Skeletal muscle tissue (tissue), 4 donors: Measurements from ENCODE around the gene DDX54. TPM values are rescaled to one million over a fixed set of nuclear protein-coding genes. Genes with fewer than 3 reads are reported as not detected.
A peak's percentile ranks its signal among the peaks of the same experiment; 100 is the strongest.
"Not testable (repeated sequence)": the region's sequence is repeated elsewhere in the genome, so short reads cannot be mapped to it uniquely, and the experiment has no call there.

Source experiments
- H3K27ac ChIP-seq: one replicate; pipeline ENCODE4 v1.7.0; 2013; ENCODE audit warnings: mild to moderate bottlenecking, low read depth, low read length, inconsistent platforms
- H3K27me3 ChIP-seq, 3 donors: one replicate each; pipeline ENCODE4 v1.7.0; 2013; ENCODE audit warnings: low read length in 3 of 3; ENCODE audit not compliant: control insufficient read depth in 3 of 3, insufficient read depth in 3 of 3
- H3K36me3 ChIP-seq, 3 donors: one replicate each; pipeline ENCODE4 v1.7.0; 2013; ENCODE audit warnings: low read length in 3 of 3; ENCODE audit not compliant: control insufficient read depth in 3 of 3, insufficient read depth in 3 of 3
- H3K4me1 ChIP-seq, 3 donors: one replicate each; pipeline ENCODE4 v1.7.0; 2013; ENCODE audit warnings: low read length in 3 of 3, mild to moderate bottlenecking in 3 of 3; ENCODE audit not compliant: control insufficient read depth in 3 of 3, insufficient read depth in 3 of 3
- H3K4me3 ChIP-seq, 3 donors: one replicate each; pipeline ENCODE4 v1.7.0; 2013; ENCODE audit warnings: low read length in 3 of 3
- H3K9ac ChIP-seq, 3 donors: one replicate each; pipeline ENCODE4 v1.7.0; 2013; ENCODE audit warnings: low read length in 3 of 3, mild to moderate bottlenecking in 3 of 3, moderate library complexity in 2 of 3, low read depth in 1 of 3
- H3K9me3 ChIP-seq, 3 donors: one replicate each; pipeline ENCODE4 v1.7.0; 2013; ENCODE audit warnings: low read length in 3 of 3; ENCODE audit not compliant: control insufficient read depth in 3 of 3
- total RNA-seq: library from RNA; depleted of rRNA; stranded (reverse); fragments of >200 nt; gene quantifications from one replicate; pipeline ENCODE4 v1.2.3, GENCODE V29; 2014
- donor health status: Osteomylitis.

The DDX54 gene
- total RNA-seq, 1 donor from 2014 or later, result 29.7 TPM

DNA sequence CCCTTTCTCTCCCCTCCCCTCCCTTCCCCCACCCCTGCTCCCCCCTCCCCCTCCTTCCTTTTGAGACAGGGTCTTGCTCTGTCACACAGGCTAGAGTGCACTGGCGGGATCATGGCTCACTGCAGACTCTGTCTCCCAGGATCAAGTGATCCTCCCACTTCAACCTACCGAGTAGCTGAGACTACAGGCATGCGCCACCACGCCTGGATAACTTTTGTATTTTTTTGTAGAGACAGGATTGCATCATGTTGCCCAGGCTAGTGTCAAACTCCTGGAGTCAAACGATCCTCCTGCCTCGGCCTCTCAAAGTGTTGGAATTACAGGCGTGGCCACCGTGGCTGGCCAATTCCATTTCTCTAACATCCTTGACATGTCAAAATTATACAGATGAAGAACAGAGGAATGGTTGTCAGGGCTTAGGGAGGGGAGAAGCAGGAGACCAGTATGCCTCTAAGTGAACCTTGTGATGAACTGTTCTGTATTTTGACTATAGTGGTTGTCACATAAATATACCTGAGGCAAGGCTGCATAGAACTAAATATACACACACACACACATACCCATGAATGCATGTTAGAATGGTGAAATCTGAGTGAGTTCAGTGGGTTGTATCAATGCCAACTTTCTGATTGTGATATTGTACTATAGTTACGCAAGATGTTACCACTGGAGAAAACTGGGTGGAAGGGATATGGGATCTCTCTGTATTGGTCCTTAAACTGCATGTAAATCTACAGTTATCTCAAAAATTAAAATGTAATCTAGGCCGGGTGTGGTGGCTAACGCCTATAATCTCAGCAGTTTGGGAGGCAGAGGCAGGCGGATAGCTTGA lies 39.3 kb downstream of the DDX54 start:
- Histone ChIP-seq H3K9ac (no peak overlapping the region), H3K27me3 (peaks cover 4 to 15% (median 8%) of the 10 kb centered on the region in 3 donors), H3K4me3 (no peak overlapping the region)

DNA sequence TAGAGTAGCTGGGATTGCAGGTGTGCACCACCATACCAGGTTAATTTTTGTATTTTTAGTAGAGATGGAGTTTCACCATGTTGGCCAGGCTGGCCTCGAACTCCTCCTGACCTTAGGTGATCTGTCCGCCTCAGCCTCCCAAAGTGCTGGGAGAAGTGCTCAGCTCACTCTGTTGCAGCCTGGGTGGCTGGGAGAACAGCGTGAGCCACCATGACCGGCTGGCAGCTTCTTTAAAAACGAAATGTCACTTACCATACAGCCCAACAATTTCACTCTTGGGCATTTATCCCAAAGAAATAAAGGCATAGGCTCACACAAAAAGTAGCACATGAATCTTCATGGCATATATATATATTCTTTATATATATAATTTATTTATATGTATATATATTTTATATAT lies 40.5 kb downstream of the DDX54 start:
- Histone ChIP-seq H3K27ac (no peak overlapping the region), H3K36me3 (no peaks in the 10 kb centered on the region), H3K9ac (no peak overlapping the region), H3K4me1 (no peaks in the 10 kb centered on the region), H3K4me3 (no peak overlapping the region), H3K27me3 (peaks cover 2 to 5% (median 4%) of the 10 kb centered on the region in 3 donors), H3K9me3 (no peaks in the 10 kb centered on the region)

More for the DNA sequence above, 39.3 kb downstream of the DDX54 start:
- Histone ChIP-seq H3K27ac (no peak overlapping the region), H3K36me3 (no peaks in the 10 kb centered on the region), H3K9me3 (no peaks in the 10 kb centered on the region), H3K4me1 (no peaks in the 10 kb centered on the region)

DNA sequence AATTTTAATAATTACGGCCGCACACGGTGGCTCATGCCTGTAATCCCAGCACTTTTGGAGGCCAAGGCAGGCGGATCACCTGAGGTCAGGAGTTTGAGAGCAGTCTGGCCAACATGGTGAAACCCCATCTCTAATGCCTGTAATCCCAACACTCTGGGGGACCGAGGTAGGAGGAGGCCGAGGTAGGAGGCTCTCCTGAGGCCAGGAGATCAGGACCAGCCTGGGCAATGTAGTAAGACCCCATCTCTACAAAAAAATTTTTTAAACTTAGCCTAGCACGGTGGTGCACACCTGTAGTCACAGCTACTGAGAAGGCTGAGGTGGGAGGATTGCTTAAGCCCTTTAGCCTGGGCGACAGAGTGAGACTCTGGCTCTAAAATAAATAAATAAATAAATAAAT lies 41.3 kb downstream of the DDX54 start:
- Histone ChIP-seq H3K27ac (no peak overlapping the region), H3K9ac (no peak overlapping the region), H3K4me1 (no peaks in the 10 kb centered on the region), H3K4me3 (no peak overlapping the region), H3K36me3 (no peaks in the 10 kb centered on the region), H3K27me3 (peaks cover 0 to 2% (median 0%) of the 10 kb centered on the region in 3 donors), H3K9me3 (no peaks in the 10 kb centered on the region)

DNA sequence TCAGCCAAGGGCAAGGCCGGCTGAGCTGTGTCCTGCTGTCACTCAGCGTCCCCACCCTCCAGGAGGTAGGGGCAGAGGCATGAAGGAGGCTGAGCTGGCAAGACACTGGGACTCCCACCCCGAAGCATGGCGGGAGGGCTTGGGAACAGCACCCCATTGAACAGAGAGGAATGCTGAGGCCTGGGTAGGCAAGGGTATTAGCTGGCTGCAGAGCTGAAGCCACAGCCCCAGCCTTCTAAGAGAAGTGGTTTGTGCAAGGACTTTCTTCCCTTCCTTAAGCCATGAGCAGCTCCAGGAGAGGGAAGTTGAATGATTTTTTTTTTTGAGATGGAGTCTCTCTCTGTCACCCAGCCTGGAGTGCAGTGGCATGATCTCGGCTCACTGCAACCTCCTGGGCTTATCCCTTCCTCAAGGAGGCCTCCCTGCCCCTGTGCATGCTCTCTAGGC lies 42.4 kb downstream of the DDX54 start:
- Histone ChIP-seq H3K9me3 (no peaks in the 10 kb centered on the region), H3K27ac (no peak overlapping the region)

DNA sequence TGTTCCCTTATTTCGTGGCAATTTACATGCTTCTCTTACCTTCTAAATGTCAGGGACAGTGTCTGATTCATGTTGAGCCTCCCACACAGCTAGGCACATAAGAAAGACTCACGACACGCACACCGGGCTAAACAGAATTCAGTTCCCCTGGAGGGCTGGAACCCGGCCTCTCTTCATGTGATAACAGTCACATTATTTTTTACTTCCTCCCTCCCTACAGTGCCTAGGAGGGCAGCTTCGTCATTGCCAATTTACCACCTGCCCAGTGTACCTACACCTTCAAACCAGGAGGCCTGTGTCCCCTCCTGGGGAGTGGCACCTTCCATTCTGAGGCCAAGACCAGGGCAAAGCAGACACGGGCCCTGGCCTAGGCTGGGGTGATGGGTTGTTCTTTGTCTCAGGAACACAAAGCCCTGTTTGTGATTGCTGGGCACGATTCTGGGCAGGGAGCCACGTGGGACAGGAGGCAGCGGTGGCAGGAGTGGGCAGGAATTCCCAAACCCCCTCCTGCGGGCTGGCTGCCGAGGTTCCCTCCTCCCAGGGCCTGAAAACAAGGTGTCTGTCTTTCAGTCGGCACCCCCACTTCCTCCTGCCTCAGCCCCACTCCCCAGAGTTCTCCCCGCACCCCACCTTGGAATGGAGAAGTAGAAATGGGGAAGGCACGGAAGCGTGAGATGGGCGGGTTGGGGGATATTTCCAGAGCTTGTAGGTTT lies 42.9 kb downstream of the DDX54 start:
- H3K36me3 ChIP-seq, result no peaks in the 10 kb centered on the region
- H3K27ac ChIP-seq, result peak overlapping the region; percentile 25
- peaks cover 0 to 2% (median 0%) of the 10 kb centered on the region in 3 donors for H3K27me3 ChIP-seq
- no peaks in the 10 kb centered on the region for H3K9me3 ChIP-seq
- no peak overlapping the region for H3K9ac ChIP-seq
- no peaks in the 10 kb centered on the region for H3K4me1 ChIP-seq
- no peak overlapping the region for H3K4me3 ChIP-seq

More for the DNA sequence above, 42.4 kb downstream of the DDX54 start:
- Histone ChIP-seq H3K4me1 (no peaks in the 10 kb centered on the region), H3K4me3 (no peak overlapping the region), H3K36me3 (no peaks in the 10 kb centered on the region), H3K9ac (no peak overlapping the region), H3K27me3 (peaks cover 0 to 2% (median 0%) of the 10 kb centered on the region in 3 donors)

DNA sequence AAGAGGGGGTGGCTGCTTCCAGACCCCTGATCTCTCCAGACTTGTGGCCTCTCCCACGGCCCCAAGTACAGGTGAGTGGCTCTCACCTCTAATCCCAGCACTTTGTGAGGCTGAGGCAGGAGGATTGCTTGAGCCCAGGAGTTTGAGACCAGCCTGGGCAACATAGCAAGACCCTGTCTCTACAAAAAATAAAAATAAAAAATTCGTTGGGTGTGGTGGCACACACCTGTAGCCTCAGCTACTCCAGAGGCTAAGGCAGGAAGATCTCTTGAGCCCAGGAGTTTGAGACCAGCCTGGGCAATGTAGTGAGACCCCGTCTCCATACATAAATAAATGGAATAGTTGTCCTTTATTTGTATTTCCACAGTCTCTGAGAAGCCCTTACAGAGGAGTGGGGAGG lies 43.6 kb downstream of the DDX54 start:
- H3K27ac ChIP-seq, H3K9ac ChIP-seq, H3K36me3 ChIP-seq, H3K4me1 ChIP-seq, H3K9me3 ChIP-seq, H3K27me3 ChIP-seq, H3K4me3 ChIP-seq: not testable (repeated sequence)

DNA sequence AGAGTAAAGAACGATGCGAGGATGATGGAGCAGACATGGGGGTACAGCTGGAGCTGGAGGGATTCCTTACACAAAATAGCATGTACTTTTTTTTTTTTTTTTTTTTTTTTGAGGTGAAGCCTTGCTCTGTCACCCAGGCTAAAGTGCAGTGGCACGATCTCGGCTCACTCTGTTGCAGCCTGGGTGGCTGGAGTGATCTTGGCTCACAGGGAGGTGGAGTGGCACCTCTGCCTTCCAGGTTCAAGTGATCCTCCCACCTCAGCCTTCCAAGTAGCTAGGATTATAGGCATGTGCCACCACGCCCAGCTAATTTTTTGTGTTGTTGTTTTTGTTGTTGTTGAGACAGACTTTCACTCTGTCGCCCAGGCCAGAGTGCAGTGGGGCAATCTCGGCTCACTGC lies 44.6 kb downstream of the DDX54 start:
- Histone ChIP-seq H3K36me3 (no peaks in the 10 kb centered on the region), H3K9ac (no peak overlapping the region), H3K27ac (no peak overlapping the region), H3K4me1 (no peaks in the 10 kb centered on the region), H3K27me3 (peaks cover 5 to 15% (median 14%) of the 10 kb centered on the region in 3 donors), H3K4me3 (no peak overlapping the region), H3K9me3 (no peaks in the 10 kb centered on the region)

DNA sequence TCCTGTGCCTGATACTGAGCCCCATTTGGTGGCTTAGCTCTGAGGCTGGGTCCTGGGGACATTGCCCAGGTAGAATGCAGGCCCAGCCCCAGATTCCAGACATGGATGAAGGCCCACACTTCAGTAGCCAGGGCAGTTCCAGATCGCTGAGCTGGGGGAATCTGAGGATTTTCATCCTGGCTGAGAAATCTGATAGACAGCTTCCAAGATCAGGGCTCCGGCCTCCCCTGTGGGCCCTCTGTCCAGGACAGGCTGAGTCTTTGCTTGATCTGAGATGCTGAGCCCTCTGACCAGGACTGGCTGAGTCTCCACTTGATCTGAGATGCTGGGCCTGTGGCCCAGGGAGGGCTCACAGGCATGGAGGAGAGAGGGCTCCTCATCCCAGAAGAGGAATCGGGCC lies 46.5 kb downstream of the DDX54 start:
- Histone ChIP-seq H3K9me3 (no peaks in the 10 kb centered on the region), H3K27me3 (peaks cover 19 to 27% (median 19%) of the 10 kb centered on the region in 3 donors)

DNA sequence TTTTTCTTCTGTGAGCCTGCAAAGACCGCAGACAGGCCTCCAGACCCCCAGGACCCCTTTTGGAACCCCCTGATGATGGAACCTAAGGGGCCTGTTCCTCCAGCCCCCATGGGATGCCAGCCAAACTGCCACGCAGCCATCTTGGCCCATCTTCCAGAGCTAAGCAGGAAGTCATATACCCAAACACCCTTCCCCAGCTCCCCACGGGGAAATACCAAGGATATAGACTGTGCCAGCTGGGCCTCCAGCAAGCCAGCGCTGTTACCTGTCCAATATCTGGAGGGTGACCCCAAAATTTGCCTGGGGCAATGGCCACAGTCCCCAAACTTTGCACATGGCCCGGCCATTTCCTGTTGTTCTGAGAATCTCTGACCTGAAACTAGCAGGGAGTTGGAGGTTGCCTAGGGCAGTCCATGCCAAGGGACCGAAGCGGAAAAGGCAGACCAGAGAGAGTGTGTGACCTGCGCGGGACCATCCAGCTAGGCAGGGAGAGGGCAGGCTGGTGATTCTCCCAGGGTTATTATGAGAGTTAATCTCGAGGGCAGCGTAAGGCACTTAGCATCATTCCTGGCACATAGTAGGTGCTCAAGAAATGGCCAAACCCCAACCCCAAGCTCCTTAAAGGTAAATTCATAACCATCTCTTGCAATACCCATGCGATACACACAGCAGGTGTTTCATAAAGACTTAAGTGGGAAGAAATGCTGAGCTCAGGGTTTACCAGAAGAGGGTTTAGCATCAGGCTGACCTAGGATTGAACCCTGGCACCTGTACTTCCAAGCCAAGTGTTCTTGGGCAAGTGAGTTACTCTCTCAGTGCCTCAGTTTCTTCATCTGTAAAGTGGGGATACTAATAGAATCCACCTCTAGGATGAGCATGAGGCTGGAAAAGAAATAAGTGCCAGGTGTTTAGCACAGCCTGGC lies 47.2 kb downstream of the DDX54 start:
- H3K9me3 ChIP-seq, result no peaks in the 10 kb centered on the region
- no peak overlapping the region for H3K9ac ChIP-seq
- H3K27ac ChIP-seq, result no peak overlapping the region
- H3K4me1 ChIP-seq, result peaks cover 0 to 3% (median 0%) of the 10 kb centered on the region in 3 donors
- H3K27me3 ChIP-seq, result peaks cover 19 to 34% (median 19%) of the 10 kb centered on the region in 3 donors
- no peaks in the 10 kb centered on the region for H3K36me3 ChIP-seq
- H3K4me3 ChIP-seq, result no peak overlapping the region

More for the DNA sequence above, 46.5 kb downstream of the DDX54 start:
- H3K9ac ChIP-seq, result no peak overlapping the region
- peaks cover 0 to 3% (median 0%) of the 10 kb centered on the region in 3 donors for H3K4me1 ChIP-seq
- no peaks in the 10 kb centered on the region for H3K36me3 ChIP-seq
- H3K4me3 ChIP-seq, result no peak overlapping the region
- H3K27ac ChIP-seq, result no peak overlapping the region
